Muscle layer of duodenum (tissue), 2 donors: ENCODE measurements around the gene CD80.
A peak's percentile ranks its signal among the peaks of the same experiment; 100 is the strongest.

Experiments
- H3K27ac ChIP-seq: one replicate; pipeline ENCODE4 v1.7.0; 2013; ENCODE audit warnings: mild to moderate bottlenecking, low read length
- H3K27me3 ChIP-seq: one replicate; pipeline ENCODE4 v1.7.0; 2013; ENCODE audit warnings: low read depth, mild to moderate bottlenecking, control low read depth, low read length
- H3K36me3 ChIP-seq, 2 donors: one replicate each; pipeline ENCODE4 v1.7.0; 2013; ENCODE audit warnings: low read length in 2 of 2, control low read depth in 1 of 2, mild to moderate bottlenecking in 1 of 2; ENCODE audit not compliant: insufficient read depth in 2 of 2, control insufficient read depth in 1 of 2
- H3K4me1 ChIP-seq, 2 donors: one replicate each; pipeline ENCODE4 v1.7.0; 2013; ENCODE audit warnings: low read length in 2 of 2, mild to moderate bottlenecking in 2 of 2, control low read depth in 1 of 2, moderate library complexity in 1 of 2; ENCODE audit not compliant: insufficient read depth in 2 of 2, control insufficient read depth in 1 of 2
- H3K4me3 ChIP-seq, 2 donors: one replicate each; pipeline ENCODE4 v1.7.0; 2013; ENCODE audit warnings: low read length in 2 of 2, low read depth in 1 of 2, mild to moderate bottlenecking in 1 of 2
- H3K9me3 ChIP-seq, 2 donors: one replicate each; pipeline ENCODE4 v1.7.0; 2013; ENCODE audit warnings: low read length in 2 of 2, control low read depth in 1 of 2, mild to moderate bottlenecking in 1 of 2; ENCODE audit not compliant: control insufficient read depth in 1 of 2
- donor health status: healthy.

The CD80 gene

DNA sequence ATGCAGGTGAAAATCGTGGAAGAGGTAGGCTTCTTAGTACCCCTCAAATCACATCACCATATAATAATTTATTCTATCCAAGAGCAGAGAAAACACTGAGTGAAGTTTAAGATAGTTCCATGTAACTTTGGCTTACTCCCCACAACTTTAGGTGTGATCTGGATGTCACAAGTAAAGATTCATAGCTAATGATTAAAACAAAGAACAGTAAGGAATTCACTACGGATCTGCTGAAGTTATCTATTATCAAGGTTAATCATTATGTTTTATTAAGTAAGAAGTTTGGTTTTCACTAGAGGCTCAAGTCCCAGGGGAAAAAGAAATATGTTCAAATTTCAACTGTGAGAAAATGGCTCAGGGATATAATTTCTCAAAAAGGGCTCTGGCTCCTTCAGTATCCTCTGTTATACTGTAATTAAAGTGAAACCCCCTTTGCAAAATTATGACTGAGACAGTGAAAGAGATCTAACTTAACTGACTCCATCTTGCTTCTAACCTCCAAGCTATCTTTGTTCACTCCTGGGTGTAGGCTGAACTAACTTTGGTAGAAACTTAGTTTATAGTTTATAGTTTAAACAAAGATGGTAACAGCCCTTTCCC, 17.1 kb downstream of the CD80 start:
- Histone ChIP-seq H3K4me3 (no peak overlapping the region), H3K36me3 (no peaks in the 10 kb centered on the region), H3K27ac (no peak overlapping the region), H3K27me3 (no peaks in the 10 kb centered on the region), H3K4me1 (no peaks in the 10 kb centered on the region), H3K9me3 (no peaks in the 10 kb centered on the region)

DNA sequence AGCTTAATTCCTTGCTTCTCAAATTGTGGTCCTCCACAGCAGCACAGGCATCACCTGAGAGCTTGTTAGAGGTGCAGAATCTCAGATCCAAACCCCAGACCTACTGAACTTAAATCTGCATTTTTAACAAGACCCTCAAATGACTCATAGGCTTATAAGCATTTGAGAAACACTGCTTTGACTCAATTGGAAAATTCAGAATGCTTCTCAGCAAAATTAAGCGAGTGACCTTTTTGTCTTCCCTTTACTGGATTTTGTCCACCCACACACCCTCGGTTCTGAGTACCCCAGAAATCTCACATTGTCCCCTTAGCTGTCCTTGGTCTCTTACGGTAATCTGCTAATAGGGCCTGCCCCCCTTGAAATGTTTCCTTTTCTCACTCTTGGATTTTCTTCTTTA, 17.9 kb downstream of the CD80 start:
- Histone ChIP-seq H3K4me3 (no peak overlapping the region), H3K27me3 (no peaks in the 10 kb centered on the region), H3K36me3 (no peaks in the 10 kb centered on the region), H3K9me3 (no peaks in the 10 kb centered on the region), H3K4me1 (no peaks in the 10 kb centered on the region), H3K27ac (no peak overlapping the region)

DNA sequence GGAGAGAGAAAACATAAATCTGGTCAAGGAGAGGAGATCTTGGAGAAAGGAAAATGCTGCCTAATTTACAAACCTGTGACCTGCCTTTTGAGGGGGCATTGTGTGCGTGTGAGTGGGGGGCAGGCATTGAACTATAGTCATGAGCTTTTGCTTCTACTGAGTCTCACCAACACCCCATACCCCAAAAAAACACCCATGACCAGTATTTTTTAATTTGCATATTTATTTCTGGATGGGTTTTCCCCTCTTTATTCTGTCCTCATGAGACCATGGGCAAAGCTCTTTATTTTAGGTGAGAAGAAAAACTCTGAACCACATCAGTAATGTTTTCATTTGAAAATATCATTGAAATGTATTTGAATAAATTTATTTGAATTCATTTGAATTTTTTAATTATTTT, 20.6 kb downstream of the CD80 start:
- Histone ChIP-seq H3K9me3 (no peaks in the 10 kb centered on the region), H3K27me3 (no peaks in the 10 kb centered on the region), H3K4me1 (no peaks in the 10 kb centered on the region), H3K36me3 (no peaks in the 10 kb centered on the region), H3K27ac (no peak overlapping the region), H3K4me3 (no peak overlapping the region)

DNA sequence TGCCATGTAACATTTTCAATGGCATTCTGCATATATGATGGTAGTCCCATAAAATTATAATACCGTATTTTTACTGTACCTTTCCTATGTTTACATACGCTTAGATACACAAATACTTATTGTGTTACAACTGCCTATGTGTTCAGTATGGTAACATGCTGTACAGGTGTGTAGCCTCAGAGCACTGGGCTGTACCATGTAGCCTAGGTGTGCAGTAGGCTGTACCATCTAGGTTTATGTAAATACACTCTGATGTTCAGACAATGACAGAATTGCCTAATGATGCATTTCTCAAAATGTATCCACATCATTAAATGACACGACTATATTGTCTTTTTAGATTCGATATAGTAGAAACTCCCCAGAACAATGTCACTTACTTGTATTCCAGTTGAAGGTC, 22.7 kb downstream of the CD80 start:
- H3K27me3 ChIP-seq, result no peaks in the 10 kb centered on the region
- no peaks in the 10 kb centered on the region for H3K4me1 ChIP-seq
- H3K36me3 ChIP-seq, result no peaks in the 10 kb centered on the region
- H3K9me3 ChIP-seq, result no peaks in the 10 kb centered on the region
- H3K4me3 ChIP-seq, result no peak overlapping the region
- H3K27ac ChIP-seq, result no peak overlapping the region

DNA sequence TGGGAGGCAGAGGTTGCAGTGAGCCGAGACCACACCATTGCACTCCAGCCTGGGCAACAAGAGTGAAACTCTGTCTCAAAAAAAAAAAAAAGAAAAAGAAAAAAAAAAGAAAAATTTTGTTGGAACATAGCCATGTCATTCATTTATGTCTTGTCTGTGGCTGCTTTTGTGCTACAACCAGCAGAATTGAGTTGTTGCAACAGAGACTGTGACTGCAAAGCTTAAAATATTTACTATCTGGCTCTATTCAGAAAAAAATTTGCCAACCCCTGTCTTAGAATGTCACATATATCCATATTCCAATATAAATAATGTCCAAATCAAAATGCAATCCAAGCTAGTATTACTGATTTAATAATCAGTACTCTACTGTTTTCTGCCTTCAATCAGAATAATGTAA, 25.1 kb downstream of the CD80 start:
- H3K36me3 ChIP-seq, result no peaks in the 10 kb centered on the region
- H3K27me3 ChIP-seq, result no peaks in the 10 kb centered on the region
- H3K4me1 ChIP-seq, result no peaks in the 10 kb centered on the region
- no peak overlapping the region for H3K4me3 ChIP-seq
- no peaks in the 10 kb centered on the region for H3K9me3 ChIP-seq
- H3K27ac ChIP-seq, result no peak overlapping the region

DNA sequence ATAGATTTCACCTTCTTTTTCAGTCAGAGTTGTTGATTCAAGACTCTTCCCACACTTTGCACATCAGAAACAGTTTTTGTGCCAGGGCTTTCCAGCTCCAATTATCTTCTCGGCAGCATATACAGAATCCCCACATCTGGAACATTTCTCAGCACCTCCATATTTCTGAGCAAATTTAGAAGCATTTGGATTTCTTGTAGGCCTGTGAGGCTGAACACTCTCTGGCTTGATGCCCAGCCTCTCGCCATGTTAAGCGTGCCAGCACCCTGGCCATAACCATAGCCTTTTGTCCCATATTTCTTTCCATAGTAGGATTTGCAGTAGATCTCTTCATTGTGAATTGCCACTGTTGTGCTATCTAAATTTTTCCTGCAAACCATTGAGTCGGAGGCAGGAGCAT, 28.3 kb downstream of the CD80 start:
- no peaks in the 10 kb centered on the region for H3K27me3 ChIP-seq
- H3K9me3 ChIP-seq, result no peaks in the 10 kb centered on the region
- H3K36me3 ChIP-seq, result no peaks in the 10 kb centered on the region

DNA sequence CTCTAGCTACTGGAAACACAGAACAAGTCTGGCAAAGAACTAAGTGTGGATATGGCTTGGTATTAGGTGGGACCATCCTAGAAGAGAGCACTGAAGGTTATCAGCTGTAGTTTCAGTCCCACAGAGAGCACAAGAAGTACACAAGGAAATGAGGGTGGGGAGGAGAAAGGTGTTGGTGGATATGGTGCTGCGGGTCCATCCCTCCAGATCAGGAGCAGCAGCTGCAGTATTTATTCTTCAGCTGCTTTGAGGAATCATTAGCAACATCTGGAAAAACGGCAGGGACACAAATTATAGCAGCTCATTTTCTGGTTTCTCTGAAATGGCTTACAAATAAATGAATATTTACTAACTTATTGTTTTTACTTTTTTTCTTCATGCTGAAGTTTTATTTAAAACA, 29.0 kb downstream of the CD80 start:
- no peaks in the 10 kb centered on the region for H3K27me3 ChIP-seq
- H3K9me3 ChIP-seq, result no peaks in the 10 kb centered on the region
- no peak overlapping the region for H3K27ac ChIP-seq
- H3K4me1 ChIP-seq, result no peaks in the 10 kb centered on the region
- H3K36me3 ChIP-seq, result peaks cover 0 to 1% of the 10 kb centered on the region in 2 donors
- H3K4me3 ChIP-seq, result no peak overlapping the region

More for the DNA sequence above, 28.3 kb downstream of the CD80 start:
- Histone ChIP-seq H3K4me3 (no peak overlapping the region), H3K27ac (no peak overlapping the region), H3K4me1 (no peaks in the 10 kb centered on the region)

DNA sequence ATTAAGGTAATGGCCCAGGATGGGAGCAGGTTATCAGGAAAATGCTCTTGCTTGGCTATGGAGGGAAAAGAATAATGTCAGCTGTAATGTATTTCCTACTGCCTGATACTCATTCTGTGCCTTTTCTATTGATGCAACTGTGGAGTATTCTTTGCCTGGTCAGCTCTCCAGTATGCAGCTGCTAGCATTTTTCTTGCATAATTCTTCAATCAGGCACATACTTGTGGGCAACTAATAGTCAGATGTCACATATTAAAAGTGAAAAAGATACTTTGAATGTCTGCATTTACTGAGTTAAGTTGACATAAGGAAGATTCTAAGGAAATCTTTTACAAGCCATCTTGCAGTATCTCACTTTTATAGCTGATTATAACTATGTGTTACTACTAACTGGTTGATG, 29.5 kb downstream of the CD80 start:
- no peaks in the 10 kb centered on the region for H3K27me3 ChIP-seq
- peaks cover 0 to 5% of the 10 kb centered on the region in 2 donors for H3K36me3 ChIP-seq
- no peak overlapping the region for H3K4me3 ChIP-seq
- no peaks in the 10 kb centered on the region for H3K4me1 ChIP-seq
- H3K27ac ChIP-seq, result no peak overlapping the region
- H3K9me3 ChIP-seq, result no peaks in the 10 kb centered on the region

DNA sequence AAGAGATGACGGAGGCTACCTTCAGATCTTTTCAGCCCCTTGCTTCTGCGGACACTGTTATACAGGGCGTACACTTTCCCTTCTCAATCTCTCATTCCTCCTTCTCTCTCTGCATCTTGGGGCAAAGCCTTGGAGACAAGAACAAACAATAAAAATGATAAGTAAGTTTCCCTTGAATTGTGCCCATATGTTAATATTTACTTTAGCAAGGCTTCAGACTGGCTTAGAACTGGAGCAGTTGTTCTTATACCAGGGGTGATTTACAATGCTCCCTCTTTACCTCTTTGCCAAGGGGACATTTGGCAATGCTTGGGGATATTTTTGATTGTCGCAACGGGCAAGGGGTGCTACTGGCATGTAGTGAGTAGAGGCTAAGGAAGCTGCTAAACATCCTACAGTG, 31.7 kb downstream of the CD80 start:
- H3K27ac ChIP-seq, result no peak overlapping the region
- no peaks in the 10 kb centered on the region for H3K27me3 ChIP-seq
- no peaks in the 10 kb centered on the region for H3K4me1 ChIP-seq
- H3K36me3 ChIP-seq, result peaks cover 5 to 7% of the 10 kb centered on the region in 2 donors
- no peak overlapping the region for H3K4me3 ChIP-seq
- H3K9me3 ChIP-seq, result no peaks in the 10 kb centered on the region

DNA sequence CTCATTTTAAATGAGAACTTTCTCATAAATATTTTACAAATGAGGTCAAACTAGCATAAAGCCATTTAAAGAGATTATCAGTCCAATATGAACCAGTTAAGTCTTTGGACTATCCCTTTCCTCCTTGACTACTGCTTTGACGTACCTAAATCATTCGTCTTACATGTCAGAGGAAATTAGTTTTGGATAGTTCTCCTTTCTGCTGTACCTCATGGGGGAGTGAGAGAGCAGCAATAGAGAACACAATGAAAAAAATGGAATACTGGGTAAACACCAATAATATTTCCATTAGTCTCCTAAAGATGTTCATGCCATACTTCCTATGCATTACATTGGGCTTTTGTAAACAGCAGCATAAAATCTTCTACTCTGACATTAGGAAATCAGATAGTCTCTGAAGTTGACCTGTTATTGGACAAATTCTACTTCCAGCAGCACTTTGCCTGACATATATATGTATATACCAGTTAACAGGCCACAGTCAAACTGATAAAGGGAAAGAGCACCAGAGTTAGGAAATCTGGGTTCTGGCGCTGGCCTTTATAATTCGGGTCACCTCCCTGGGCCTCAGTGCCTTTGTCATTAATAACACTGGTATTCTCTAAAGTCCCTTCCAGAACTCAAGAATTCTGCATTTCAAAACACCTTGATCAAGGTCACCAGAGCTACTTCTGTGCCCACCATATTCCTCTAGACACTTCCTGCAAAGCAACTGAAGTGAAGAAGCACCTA, 34.3 kb downstream of the CD80 start:
- Histone ChIP-seq H3K27ac (no peak overlapping the region), H3K4me1 (no peaks in the 10 kb centered on the region), H3K36me3 (peaks cover 13 to 22% of the 10 kb centered on the region in 2 donors), H3K27me3 (no peaks in the 10 kb centered on the region), H3K4me3 (no peak overlapping the region), H3K9me3 (no peaks in the 10 kb centered on the region)

DNA sequence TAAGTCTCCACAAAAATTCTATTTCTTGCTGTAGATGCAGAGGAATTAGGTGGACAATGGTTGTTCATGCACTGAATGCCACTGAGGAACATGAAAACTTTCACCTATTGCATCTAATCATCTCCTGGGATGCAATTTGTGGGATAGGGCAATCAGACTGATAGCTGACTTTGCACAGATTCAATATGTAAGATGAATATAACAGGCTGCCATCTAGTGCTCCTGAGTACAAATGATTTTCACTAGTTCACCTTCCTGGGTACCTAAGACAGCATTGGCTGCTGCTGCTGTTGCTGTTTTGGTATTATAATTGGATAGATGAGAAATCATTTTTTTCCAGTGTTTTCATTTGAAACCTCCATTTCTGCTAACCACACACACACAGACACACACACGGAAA, 41.4 kb downstream of the CD80 start:
- H3K36me3 ChIP-seq, result peaks cover 28 to 82% of the 10 kb centered on the region in 2 donors
- H3K9me3 ChIP-seq, result no peaks in the 10 kb centered on the region
- H3K4me1 ChIP-seq, result no peaks in the 10 kb centered on the region
- H3K27ac ChIP-seq, result no peak overlapping the region
- H3K27me3 ChIP-seq, result no peaks in the 10 kb centered on the region
- no peak overlapping the region for H3K4me3 ChIP-seq

DNA sequence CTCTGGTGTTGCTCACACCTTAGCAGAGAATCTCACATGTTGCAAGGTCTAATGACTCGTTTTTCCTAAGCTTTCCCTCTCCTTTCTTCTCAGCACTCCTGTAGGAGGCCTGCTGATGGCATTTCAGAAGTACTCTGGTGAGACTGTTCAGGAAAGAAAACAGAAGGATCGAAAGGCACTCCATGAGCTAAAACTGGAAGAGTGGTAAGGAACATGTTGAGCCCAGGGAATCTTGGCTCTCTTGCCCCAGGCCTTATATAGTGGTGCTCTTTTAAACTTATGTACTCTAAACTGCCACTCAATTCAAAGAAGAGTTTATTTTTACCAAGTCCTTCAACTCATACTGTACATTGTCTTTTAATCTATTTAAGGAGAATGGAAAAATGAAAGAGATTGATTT, 42.3 kb downstream of the CD80 start:
- H3K4me1 ChIP-seq, result no peaks in the 10 kb centered on the region
- H3K36me3 ChIP-seq, result peaks cover 28 to 85% of the 10 kb centered on the region in 2 donors
- H3K9me3 ChIP-seq, result no peaks in the 10 kb centered on the region
- H3K27me3 ChIP-seq, result no peaks in the 10 kb centered on the region
- no peak overlapping the region for H3K4me3 ChIP-seq
- H3K27ac ChIP-seq, result peak overlapping the region; percentile 8
